ENCODE data around the gene GPC5. TPM values are rescaled to one million over a fixed set of nuclear protein-coding genes. Genes with fewer than 3 reads are reported as not detected.

The GPC5 gene
- total and polyA plus RNA-seq, 11 donors = 0.14 to 2.9 (median 0.84) TPM; not detected in 1

DNA sequence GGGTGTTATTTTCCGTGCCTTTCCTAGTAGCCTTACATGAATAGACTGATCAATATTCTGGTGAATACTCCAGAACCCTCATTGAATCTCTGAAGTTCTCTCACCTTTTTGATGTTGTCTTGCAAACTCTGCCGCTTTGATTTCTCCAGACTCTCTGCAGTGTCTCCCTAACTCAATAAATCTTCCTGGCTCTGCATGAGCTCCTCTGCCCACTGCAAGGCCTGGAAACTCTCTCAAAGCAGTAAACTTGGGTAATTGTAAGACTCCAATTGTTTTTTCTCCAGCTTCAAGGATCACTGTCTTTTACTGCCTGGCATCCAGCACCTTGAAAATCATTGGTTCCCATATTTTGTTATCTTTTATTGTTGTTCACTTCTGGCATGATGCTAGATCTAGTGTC is 198.4 kb downstream of the GPC5 start:
- DNase-seq (no peak), ATAC-seq (no peak)
- peaks cover 0 to 9% (median 0%) of the 10 kb centered on the region in 12 donors for H3K9me3 ChIP-seq
- H3K27me3 ChIP-seq = no peaks in the 10 kb centered on the region
- TF ChIP-seq, protein P1, sequence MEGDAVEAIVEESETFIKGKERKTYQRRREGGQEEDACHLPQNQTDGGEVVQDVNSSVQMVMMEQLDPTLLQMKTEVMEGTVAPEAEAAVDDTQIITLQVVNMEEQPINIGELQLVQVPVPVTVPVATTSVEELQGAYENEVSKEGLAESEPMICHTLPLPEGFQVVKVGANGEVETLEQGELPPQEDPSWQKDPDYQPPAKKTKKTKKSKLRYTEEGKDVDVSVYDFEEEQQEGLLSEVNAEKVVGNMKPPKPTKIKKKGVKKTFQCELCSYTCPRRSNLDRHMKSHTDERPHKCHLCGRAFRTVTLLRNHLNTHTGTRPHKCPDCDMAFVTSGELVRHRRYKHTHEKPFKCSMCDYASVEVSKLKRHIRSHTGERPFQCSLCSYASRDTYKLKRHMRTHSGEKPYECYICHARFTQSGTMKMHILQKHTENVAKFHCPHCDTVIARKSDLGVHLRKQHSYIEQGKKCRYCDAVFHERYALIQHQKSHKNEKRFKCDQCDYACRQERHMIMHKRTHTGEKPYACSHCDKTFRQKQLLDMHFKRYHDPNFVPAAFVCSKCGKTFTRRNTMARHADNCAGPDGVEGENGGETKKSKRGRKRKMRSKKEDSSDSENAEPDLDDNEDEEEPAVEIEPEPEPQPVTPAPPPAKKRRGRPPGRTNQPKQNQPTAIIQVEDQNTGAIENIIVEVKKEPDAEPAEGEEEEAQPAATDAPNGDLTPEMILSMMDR (IDR thresholded peaks at IDR 0.05) = no peak
- TF ChIP-seq POLR2A (IDR thresholded peaks at IDR 0.05) = no peak
- no peaks in the 10 kb centered on the region for H3K4me1 ChIP-seq
- intact Hi-C loops (cut with DNase I) = no loop called here
- no peak overlapping the region for H3K27ac ChIP-seq
- no peaks in the 10 kb centered on the region for H3K36me3 ChIP-seq
- WGBS, 4 donors = 83 to 94% (median 89%) methylated on average over 2 of the region's 2 CpGs
- no peak overlapping the region for H3K4me3 ChIP-seq

DNA sequence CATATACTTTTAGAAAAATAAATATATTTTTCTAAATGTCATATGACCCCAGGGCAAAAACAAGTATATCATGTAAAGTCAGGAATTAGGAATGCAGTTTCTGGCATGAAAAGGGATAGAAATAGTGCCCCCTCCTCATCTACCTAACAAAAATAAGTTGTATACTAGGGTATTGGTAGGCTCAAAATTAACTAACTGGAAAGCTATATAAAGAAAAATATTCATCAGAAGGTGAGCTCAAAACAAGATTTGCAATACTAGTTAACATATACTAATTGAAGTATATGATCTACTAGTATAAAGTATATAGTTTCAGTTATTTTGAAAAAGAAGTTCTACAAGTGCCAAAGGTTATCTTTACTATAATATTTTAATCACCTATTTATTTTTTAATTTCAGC is 200.2 kb downstream of the GPC5 start:
- H3K36me3 ChIP-seq = no peaks in the 10 kb centered on the region
- H3K4me1 ChIP-seq = no peaks in the 10 kb centered on the region
- H3K9me3 ChIP-seq = no peaks in the 10 kb centered on the region
- H3K27me3 ChIP-seq = no peaks in the 10 kb centered on the region
- H3K27ac ChIP-seq = no peak overlapping the region
- DNase-seq (no peak), ATAC-seq (no peak)
- intact Hi-C loops (cut with DNase I) = no loop called here
- no peak overlapping the region for H3K4me3 ChIP-seq
- TF ChIP-seq, protein P1 (IDR thresholded peaks at IDR 0.05) = no peak
- no peak for TF ChIP-seq POLR2A (IDR thresholded peaks at IDR 0.05)

DNA sequence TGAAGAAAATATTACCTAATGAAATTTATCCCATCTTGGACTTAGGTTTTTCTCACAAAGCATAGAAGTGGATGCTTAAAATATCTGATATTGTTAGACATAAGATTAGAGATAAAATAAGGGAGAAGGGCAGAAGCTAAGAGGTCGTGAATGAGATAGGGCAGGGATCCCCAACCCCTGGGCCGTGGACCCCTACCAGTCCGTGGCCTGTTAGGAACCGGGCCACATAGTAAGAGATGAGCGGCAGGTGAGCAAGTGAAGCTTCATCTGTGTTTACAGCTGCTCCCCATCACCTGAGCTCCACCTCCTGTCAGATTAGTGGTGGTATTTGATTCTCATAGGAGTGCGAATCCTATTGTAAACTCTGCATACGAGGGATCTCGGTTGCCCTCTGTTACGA is 202.9 kb downstream of the GPC5 start:
- H3K9me3 ChIP-seq = no peaks in the 10 kb centered on the region
- DNase-seq (no peak), ATAC-seq (no peak)
- TF ChIP-seq POLR2A (IDR thresholded peaks at IDR 0.05) = no peak
- TF ChIP-seq, protein P1 (IDR thresholded peaks at IDR 0.05) = no peak
- H3K4me3 ChIP-seq = no peak overlapping the region
- intact Hi-C loops (cut with DNase I) = no loop called here
- no peaks in the 10 kb centered on the region for H3K36me3 ChIP-seq
- no peak overlapping the region for H3K27ac ChIP-seq
- H3K27me3 ChIP-seq = no peaks in the 10 kb centered on the region
- no peaks in the 10 kb centered on the region for H3K4me1 ChIP-seq
- WGBS, 4 donors = 79 to 84% (median 81%) methylated on average over 9 of the region's 9 CpGs

GRCh38 chr13:91601807-91602206 is 203.4 kb downstream of the GPC5 start:
- WGBS, 4 donors = 88 to 91% (median 89%) methylated on average over 3 of the region's 3 CpGs
- Histone ChIP-seq H3K27ac (no peak overlapping the region), H3K4me1 (no peaks in the 10 kb centered on the region), H3K4me3 (no peak overlapping the region), H3K36me3 (no peaks in the 10 kb centered on the region), H3K9me3 (no peaks in the 10 kb centered on the region), H3K27me3 (no peaks in the 10 kb centered on the region)
- intact Hi-C loops (cut with DNase I) = no loop called here
- DNase-seq = no peak
- ATAC-seq = no peak
- TF ChIP-seq, protein P1 (IDR thresholded peaks at IDR 0.05) = no peak
- no peak for TF ChIP-seq POLR2A (IDR thresholded peaks at IDR 0.05)
